ENCODE data around the gene ZBED3. TPM values are rescaled to one million over a fixed set of nuclear protein-coding genes. Genes with fewer than 3 reads are reported as not detected.

ZBED3 gene
- total and polyA plus RNA-seq, 2 of the 8 experiments (the other 6 are each of a cell fraction or from before 2014, with no cell fraction given), result 7.9 to 9.4 TPM

DNA sequence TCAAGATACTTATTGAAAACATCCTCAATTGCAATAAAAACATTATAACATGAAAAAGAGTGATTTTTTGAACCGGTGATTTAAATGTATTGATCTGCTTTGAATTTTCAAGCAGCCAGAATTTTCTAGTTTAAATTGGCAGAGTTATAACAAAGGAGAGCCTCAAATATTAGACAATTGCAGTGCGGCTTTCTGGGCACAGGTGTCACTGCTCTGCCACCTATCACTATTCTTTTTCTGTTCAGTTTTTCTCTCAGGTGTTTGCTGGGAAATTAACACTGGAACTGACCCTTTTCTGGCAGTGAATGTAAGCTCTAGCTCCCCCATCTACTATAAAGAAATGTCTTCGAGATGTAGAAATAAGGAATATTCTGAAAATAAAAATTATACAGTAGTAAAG is 23.0 kb downstream of the ZBED3 start:
- H3K9ac ChIP-seq (replicated peaks in 1 of 4; ENCODE audit: extremely low read depth in 1 of 4, low read depth in 3 of 4, low read length in 3 of 4), result no peak overlapping the region
- H4K91ac ChIP-seq (replicated peaks; ENCODE audit: insufficient read length, low read length), result no peak overlapping the region

More for the DNA sequence above, 23.0 kb downstream of the ZBED3 start:
- Histone ChIP-seq H3K4me1 (replicated peaks in 1 of 4; ENCODE audit: control insufficient read depth in 3 of 4, insufficient read depth in 4 of 4, low read length in 3 of 4) (peaks cover 0 to 4% (median 1%) of the 10 kb centered on the region in 4 experiments; a peak in 3 of 7 replicates), H3K36me3 (ENCODE audit: control insufficient read depth in 2 of 4, insufficient read depth in 4 of 4, low read length in 3 of 4) (peaks cover 2 to 32% (median 9%) of the 10 kb centered on the region in 4 experiments; a peak in 6 of 8 replicates), H4K8ac (ENCODE audit: extremely low read depth, insufficient read depth, low read length) (no peak overlapping the region), H3K23me2 (ENCODE audit: low read depth, low read length) (no peaks in the 10 kb centered on the region), H4K5ac (ENCODE audit: insufficient read length, low read depth, low read length) (no peak overlapping the region), H2BK12ac (ENCODE audit: low read depth, low read length) (no peak overlapping the region), H3K18ac (ENCODE audit: extremely low read depth, low read length) (no peak overlapping the region), H2BK5ac (ENCODE audit: low read depth, low read length) (no peak overlapping the region), H3K79me1 (ENCODE audit: low read depth, low read length) (no peaks in the 10 kb centered on the region), H2BK20ac (ENCODE audit: low read length) (no peak overlapping the region), H3K9me3 (ENCODE audit: insufficient read depth in 2 of 2, low read depth in 1 of 2, low read length in 1 of 2) (no peaks in the 10 kb centered on the region), H3K56ac (replicated peaks; ENCODE audit: insufficient read length, low read depth, low read length) (no peak overlapping the region), H2BK15ac (ENCODE audit: low read length) (no peak overlapping the region), H3K23ac (ENCODE audit: insufficient read length) (no peak overlapping the region), H3K27ac (ENCODE audit: low read depth, low read length) (no peak overlapping the region), H3K79me2 (ENCODE audit: control insufficient read depth in 1 of 2, insufficient read depth in 2 of 2, low read length in 2 of 2) (no peaks in the 10 kb centered on the region), H2AFZ (ENCODE audit: low read length) (no peak overlapping the region), H3K27me3 (replicated peaks in 1 of 4; ENCODE audit: control insufficient read depth in 3 of 4, extremely low read depth in 1 of 4, insufficient read depth in 3 of 4, low read length in 3 of 4) (peaks cover 0 to 1% (median 0%) of the 10 kb centered on the region in 4 experiments; a peak in 1 of 7 replicates), H2AK5ac (ENCODE audit: low read depth, low read length) (no peak overlapping the region), H3K4ac (replicated peaks; ENCODE audit: insufficient read length, low read depth, low read length) (no peak overlapping the region), H2BK120ac (replicated peaks; ENCODE audit: low read depth, low read length) (no peak overlapping the region), H3K4me2 (ENCODE audit: insufficient read depth in 1 of 2, low read depth in 2 of 2, low read length in 2 of 2) (no peak overlapping the region), H3K4me3 (ENCODE audit: extremely low read depth in 1 of 4, insufficient read depth in 2 of 4, low read depth in 3 of 4, low read length in 4 of 4) (no peak overlapping the region), H3K14ac (ENCODE audit: insufficient read length) (no peak overlapping the region), H4K20me1 (replicated peaks in 1 of 2; ENCODE audit: control insufficient read depth in 1 of 2, insufficient read depth in 2 of 2, low read length in 2 of 2) (peaks cover 0 to 2% of the 10 kb centered on the region in 2 experiments)
- POLR2A ChIA-PET (ENCODE audit: partially characterized antibody), result no interaction called here
- WGBS, 2 experiments (ENCODE audit: extremely low coverage in 1 of 2, insufficient coverage in 1 of 2, insufficient read length in 1 of 2, insufficient replicate concordance in 2 of 2, low coverage in 1 of 2, low lambda C conversion rate in 2 of 2, missing lambda C conversion rate in 1 of 2), result 100% methylated on average over 3 of the region's 3 CpGs; no CpG with 5 or more reads in 1 of the 2 experiments
- CTCF ChIA-PET (ENCODE audit: partially characterized antibody), result interaction anchor here (1.6 to 2.2 kb wide), 2 partner anchors 14 to 200 kb away, joined by 4 to 11 read pairs; no protein-coding TSS in a partner anchor
- TF ChIP-seq HDAC2 (IDR thresholded peaks at IDR 0.05; ENCODE audit: borderline replicate concordance in 1 of 2, low read depth in 2 of 2, low read length in 2 of 2) (no peak), RAD21 (IDR thresholded peaks at IDR 0.05 in 1 of 2, conservative IDR thresholded peaks at IDR 0.05 in 1 of 2; ENCODE audit: low read depth in 2 of 2, low read length in 2 of 2) (peak; percentile 4 to 16; a peak in 2 of 4 replicates)
- no peak for DNase-seq (ENCODE audit: low read depth in 1 of 2, low spot score in 2 of 2)
- FAIRE-seq, result no peak
